Activated T-helper 1 cell treated with anti-CD3 and anti-CD28 coated beads, Interleukin-2, amount 50 U/mL, for 16 hours (primary cell): ENCODE measurements around the gene L3MBTL3.

Experiments
- DNase-seq, 2 donors: peaks; one replicate each; pipeline ENCODE4 v3.0.0-alpha.2; 2020; ENCODE audit warnings: low read depth in 1 of 2, low spot score in 1 of 2

L3MBTL3 gene

GRCh38 chr6:130018292-130018743 is at the start of gene L3MBTL3:
Gene L3MBTL3, plus strand, starts transcription at chr6:130018581. Its CDS starts 24,119 bp downstream, at chr6:130042700.
- DNase-seq = peak; percentile 72 to 75

- no peak for DNase-seq
These were observed 49.3 kb upstream of the L3MBTL3 start for GRCh38 chr6:129969064-129969463.

- DNase-seq = no peak
These were observed 42.3 kb upstream of the L3MBTL3 start for GRCh38 chr6:129976110-129976509.

- DNase-seq = no peak
These were observed 40.0 kb upstream of the L3MBTL3 start for GRCh38 chr6:129978148-129978916.

- no peak for DNase-seq
These were observed 37.6 kb upstream of the L3MBTL3 start for GRCh38 chr6:129980821-129981220.

GRCh38 chr6:129981598-129981997 is 36.8 kb upstream of the L3MBTL3 start:
- DNase-seq = no peak

- DNase-seq = no peak
These were observed 29.0 kb upstream of the L3MBTL3 start for GRCh38 chr6:129989396-129989795.

- no peak for DNase-seq
These were observed 25.5 kb upstream of the L3MBTL3 start for GRCh38 chr6:129992881-129993280.

GRCh38 chr6:129994410-129994809 is 24.0 kb upstream of the L3MBTL3 start:
- DNase-seq = no peak

- DNase-seq = no peak
These were observed 22.0 kb upstream of the L3MBTL3 start for GRCh38 chr6:129996387-129996786.

GRCh38 chr6:130000526-130001421 is 17.6 kb upstream of the L3MBTL3 start:
- DNase-seq = no peak

- DNase-seq = no peak
These were observed 10.0 kb upstream of the L3MBTL3 start for GRCh38 chr6:130008236-130008873.

GRCh38 chr6:130009146-130009545 is 9.2 kb upstream of the L3MBTL3 start:
- no peak for DNase-seq

- no peak for DNase-seq
These were observed 8.0 kb upstream of the L3MBTL3 start for GRCh38 chr6:130010387-130010786.

GRCh38 chr6:130012728-130013127 is 5.7 kb upstream of the L3MBTL3 start:
- no peak for DNase-seq

- peak in 1 of 2 donors; percentile 26 for DNase-seq
These were observed 454 bp downstream of the L3MBTL3 start for GRCh38 chr6:130018744-130019325.

GRCh38 chr6:130019326-130020072 is 1.1 kb downstream of the L3MBTL3 start:
- peak; percentile 8 to 9 for DNase-seq

- peak; percentile 21 to 22 for DNase-seq
These were observed 1.9 kb downstream of the L3MBTL3 start for GRCh38 chr6:130020073-130020906.

- DNase-seq = peak; percentile 45 to 58
These were observed 2.7 kb downstream of the L3MBTL3 start for GRCh38 chr6:130020907-130021629.
